Endometrium (tissue), 2 donors: Measurements from ENCODE around the gene TRMT2A.

Experiments
- FAIRE-seq: peaks from 2 replicates; lab custom pipeline; 2012; peaks lifted over from hg19 to GRCh38; lab: Jason Lieb, UNC
- donor health status: control.
- donor health status: control.

TRMT2A gene

DNA sequence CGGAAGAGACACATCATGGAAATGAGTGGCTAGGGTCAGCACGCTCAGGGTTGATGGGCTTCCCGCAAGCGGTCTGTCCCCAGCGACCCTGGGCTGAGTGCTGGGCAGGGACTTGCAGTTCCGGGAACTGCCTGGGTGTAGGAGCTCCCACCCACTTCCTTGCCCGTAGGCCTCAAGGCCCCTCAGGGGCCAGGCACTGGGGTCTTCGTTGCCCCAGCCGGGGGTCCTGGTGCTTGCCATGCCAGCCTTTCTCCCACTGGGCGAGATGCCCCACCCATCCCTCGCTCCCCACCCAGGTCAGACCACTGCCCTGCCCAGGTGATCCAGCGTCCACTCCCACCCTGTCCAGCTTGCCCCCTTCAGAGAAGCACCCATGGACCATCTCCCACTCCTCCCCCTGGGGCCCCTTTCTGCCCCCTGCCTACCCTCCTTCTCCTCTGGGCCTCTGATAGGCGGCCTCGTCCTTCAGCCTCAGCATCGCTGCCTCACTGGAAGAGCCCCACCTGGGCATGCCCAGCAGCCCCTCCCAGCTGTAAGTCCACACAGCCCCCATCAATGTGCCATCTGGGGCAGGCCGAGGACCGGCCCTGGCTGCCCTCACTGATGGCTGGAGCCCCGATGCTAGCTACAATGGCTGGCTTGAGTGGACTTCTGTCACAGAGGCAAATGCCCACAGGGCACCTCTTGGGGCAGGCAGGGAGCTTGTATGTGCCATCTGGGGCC is 54.8 kb downstream of the TRMT2A start:
- no peak for FAIRE-seq
